ENCODE measurements around the gene FHOD3.

- TF ChIP-seq CTCF (IDR thresholded peaks at IDR 0.05) (no peak), POLR2A (IDR thresholded peaks at IDR 0.05; ENCODE audit: low read depth) (no peak), POLR2AphosphoS5 (IDR thresholded peaks at IDR 0.05) (no peak), EP300 (IDR thresholded peaks at IDR 0.05) (no peak)
These were observed 461.1 kb downstream of the FHOD3 start for GRCh38 chr18:36758623-36759022.

Measured in esophagus muscularis mucosa (tissue), 4 donors.